ENCODE measurements around the gene ZSCAN2. TPM values are rescaled to one million over a fixed set of nuclear protein-coding genes. Genes with fewer than 3 reads are reported as not detected.
"Not testable (repeated sequence)": the region's sequence is repeated elsewhere in the genome, so short reads cannot be mapped to it uniquely, and the experiment has no call there.

Gene ZSCAN2
- total RNA-seq, 6 donors from 2014 or later: 4.1 to 11.0 (median 5.9) TPM

- 93 to 94% methylated on average over 4 of the region's 4 CpGs for WGBS, 2 donors
- ATAC-seq (ENCODE audit: low FRiP score in 2 of 2): no peak
- no peaks in the 10 kb centered on the region for H3K9me3 ChIP-seq
- no peak overlapping the region for H3K27ac ChIP-seq
- no peak overlapping the region for H3K4me3 ChIP-seq
- no peaks in the 10 kb centered on the region for H3K36me3 ChIP-seq
- TF ChIP-seq POLR2A (IDR thresholded peaks at IDR 0.05): no peak
- no peak for TF ChIP-seq EP300 (IDR thresholded peaks at IDR 0.05)
- TF ChIP-seq POLR2AphosphoS5 (IDR thresholded peaks at IDR 0.05): no peak
- TF ChIP-seq CTCF (IDR thresholded peaks at IDR 0.05): no peak
- peaks cover 0 to 9% (median 6%) of the 10 kb centered on the region in 4 donors for H3K4me1 ChIP-seq
- no peak for DNase-seq
- H3K27me3 ChIP-seq: no peaks in the 10 kb centered on the region
Measured at GRCh38 chr15:84572231-84572630, 28.6 kb upstream of the ZSCAN2 start.

- DNase-seq (no peak), ATAC-seq (ENCODE audit: low FRiP score in 2 of 2) (no peak)
- no peak overlapping the region for H3K27ac ChIP-seq
- 87 to 89% methylated on average over 4 of the region's 4 CpGs for WGBS, 2 donors
- no peaks in the 10 kb centered on the region for H3K27me3 ChIP-seq
- peaks cover 0 to 2% (median 0%) of the 10 kb centered on the region in 4 donors for H3K4me1 ChIP-seq
- H3K36me3 ChIP-seq: no peaks in the 10 kb centered on the region
- H3K4me3 ChIP-seq: no peak overlapping the region
- H3K9me3 ChIP-seq: no peaks in the 10 kb centered on the region
- no peak for TF ChIP-seq CTCF (IDR thresholded peaks at IDR 0.05)
- no peak for TF ChIP-seq POLR2AphosphoS5 (IDR thresholded peaks at IDR 0.05)
- TF ChIP-seq EP300 (IDR thresholded peaks at IDR 0.05): no peak
- no peak for TF ChIP-seq POLR2A (IDR thresholded peaks at IDR 0.05)
Measured at GRCh38 chr15:84575493-84575892, 25.3 kb upstream of the ZSCAN2 start.

- not testable (repeated sequence) for ATAC-seq (ENCODE audit: low FRiP score in 2 of 2); H3K36me3 ChIP-seq; H3K4me3 ChIP-seq; H3K27ac ChIP-seq; H3K9me3 ChIP-seq; H3K27me3 ChIP-seq; DNase-seq; H3K4me1 ChIP-seq
- 91 to 93% methylated on average over 6 of the region's 6 CpGs for WGBS, 2 donors
Measured at GRCh38 chr15:84577891-84578290, 22.9 kb upstream of the ZSCAN2 start.

GRCh38 chr15:84579261-84579721 lies 21.5 kb upstream of the ZSCAN2 start:
- ATAC-seq (ENCODE audit: low FRiP score in 2 of 2): peak in 1 of 2 donors; percentile 82
- H3K4me3 ChIP-seq, H3K36me3 ChIP-seq, H3K9me3 ChIP-seq, H3K27me3 ChIP-seq, H3K4me1 ChIP-seq, H3K27ac ChIP-seq: not testable (repeated sequence)
- peak in 1 of 2 donors; percentile 36 for DNase-seq
- WGBS, 2 donors: 70 to 74% methylated on average over 6 to 7 of the region's 7 CpGs

GRCh38 chr15:84581676-84582428 lies 19.0 kb upstream of the ZSCAN2 start:
- peak in 1 of 2 donors; percentile 35 for ATAC-seq (ENCODE audit: low FRiP score in 2 of 2)
- H3K4me3 ChIP-seq, H3K9me3 ChIP-seq, H3K27ac ChIP-seq, H3K27me3 ChIP-seq, H3K4me1 ChIP-seq, H3K36me3 ChIP-seq: not testable (repeated sequence)
- 54 to 60% methylated on average over 6 of the region's 7 CpGs for WGBS, 2 donors
- DNase-seq: peak in 1 of 2 donors; percentile 22

- TF ChIP-seq POLR2A (IDR thresholded peaks at IDR 0.05) (no peak), POLR2AphosphoS5 (IDR thresholded peaks at IDR 0.05) (no peak), CTCF (IDR thresholded peaks at IDR 0.05) (no peak), EP300 (IDR thresholded peaks at IDR 0.05) (no peak)
- Histone ChIP-seq H3K4me1 (peaks cover 0 to 3% (median under 1%) of the 10 kb centered on the region in 4 donors), H3K36me3 (no peaks in the 10 kb centered on the region), H3K4me3 (no peak overlapping the region), H3K27ac (no peak overlapping the region), H3K27me3 (no peaks in the 10 kb centered on the region), H3K9me3 (no peaks in the 10 kb centered on the region)
- WGBS, 2 donors: 76 to 80% methylated on average over 1 to 2 of the region's 2 CpGs
- DNase-seq (no peak), ATAC-seq (ENCODE audit: low FRiP score in 2 of 2) (no peak)
Measured at GRCh38 chr15:84582583-84583157, 18.1 kb upstream of the ZSCAN2 start.

- H3K27ac ChIP-seq; DNase-seq; H3K4me3 ChIP-seq; ATAC-seq (ENCODE audit: low FRiP score in 2 of 2); H3K9me3 ChIP-seq; H3K36me3 ChIP-seq; H3K27me3 ChIP-seq: not testable (repeated sequence)
- peaks cover 0 to 10% (median 8%) of the 10 kb centered on the region in 4 donors for H3K4me1 ChIP-seq
- WGBS, 2 donors: 45 to 49% methylated on average over 4 of the region's 4 CpGs
Measured at GRCh38 chr15:84583921-84584320, 16.9 kb upstream of the ZSCAN2 start.

Measured in upper lobe of left lung (tissue), 6 donors.